ENCODE results near the gene GJB1. TPM values are rescaled to one million over a fixed set of nuclear protein-coding genes. Genes with fewer than 3 reads are reported as not detected.

Gene GJB1
- total and polyA plus RNA-seq, 2 of the 4 experiments (the other 2 are of a cell fraction): not detected

DNA sequence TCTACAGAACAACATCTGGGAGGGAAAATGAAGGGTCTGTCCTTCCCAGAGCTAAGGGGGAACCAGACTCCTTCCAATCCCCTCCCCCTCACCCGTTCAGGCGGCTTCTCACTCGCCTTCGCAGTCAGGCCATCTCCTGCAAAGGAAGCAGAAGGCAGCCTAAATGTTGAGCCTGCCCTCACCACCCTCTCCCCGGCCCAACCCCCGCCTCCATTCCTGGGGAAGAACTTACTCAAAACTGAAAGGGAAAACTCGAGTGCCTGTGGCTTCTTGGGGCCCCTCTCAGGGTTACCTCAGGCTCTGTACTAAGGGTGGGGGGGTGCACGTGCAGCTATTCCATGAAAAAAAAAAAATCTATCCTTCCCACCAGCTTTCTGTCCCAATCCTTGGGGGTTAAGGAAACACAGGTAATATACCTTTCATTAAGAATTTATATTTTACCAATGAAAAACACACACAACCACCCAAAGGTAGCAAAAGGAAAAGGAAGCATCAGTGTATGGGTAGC is 28.5 kb downstream of the GJB1 start:
- Histone ChIP-seq H2BK120ac (ENCODE audit: low read depth, low read length) (no peak overlapping the region), H3K9me1 (ENCODE audit: insufficient read depth, low read length) (0 out of 2 replicates have a peak, but pooled peaks cover 2% of the 10 kb centered on the region), H3K9me3 (ENCODE audit: control insufficient read depth, insufficient read depth, low read length) (no peaks in the 10 kb centered on the region), H2AK9ac (replicated peaks; ENCODE audit: low read depth, low read length, poor library complexity) (peak overlapping the region; percentile 20), H2BK20ac (ENCODE audit: low read depth, low read length) (no peak overlapping the region), H2AFZ (replicated peaks; ENCODE audit: low read length, poor library complexity) (no peak overlapping the region), H3K14ac (replicated peaks; ENCODE audit: low read depth, low read length) (no peak overlapping the region; the same call in 1 of the 2 replicates), H3K79me1 (ENCODE audit: low read depth in 1 of 2, low read length in 2 of 2) (peaks cover 3 to 27% of the 10 kb centered on the region in 2 experiments), H2AK5ac (ENCODE audit: low read depth, low read length) (0 out of 2 replicates have a peak overlapping the region, but pooled peaks have one; percentile 40), H3K23ac (ENCODE audit: low read depth, low read length) (no peak overlapping the region), H3K36me3 (ENCODE audit: control insufficient read depth, insufficient read depth, low read length) (peaks cover 31% of the 10 kb centered on the region), H2BK5ac (ENCODE audit: low read depth, low read length, poor library complexity, severe bottlenecking) (no peak overlapping the region), H4K20me1 (ENCODE audit: insufficient read depth, low read length) (no peaks in the 10 kb centered on the region), H3K27ac (ENCODE audit: insufficient read depth, low read length) (no peak overlapping the region), H3K27me3 (ENCODE audit: control insufficient read depth, insufficient read depth, low read length) (peaks cover 2% of the 10 kb centered on the region; the same call in 1 of the 2 replicates), H3K4me3 (ENCODE audit: insufficient read depth, low read depth, low read length) (no peak overlapping the region), H4K8ac (ENCODE audit: low read depth in 2 of 2, low read length in 2 of 2) (no peak overlapping the region), H4K91ac (ENCODE audit: insufficient read depth, low read depth, low read length) (no peak overlapping the region), H2BK15ac (ENCODE audit: low read depth, low read length) (no peak overlapping the region), H4K5ac (ENCODE audit: low read depth, low read length) (no peak overlapping the region), H3K4ac (ENCODE audit: low read depth, low read length) (no peak overlapping the region), H3K4me1 (ENCODE audit: control insufficient read depth, insufficient read depth, low read length) (peaks cover 8% of the 10 kb centered on the region), H3K4me2 (ENCODE audit: low read depth, low read length) (peak overlapping the region; percentile 10; the same call in 1 of the 2 replicates), H3K9ac (ENCODE audit: low read depth, low read length) (no peak overlapping the region), H3K56ac (ENCODE audit: extremely low read depth, insufficient read depth, low read length) (no peak overlapping the region), H3K18ac (ENCODE audit: low read depth, low read length) (no peak overlapping the region)
- dilution Hi-C loops (cut with HindIII; ENCODE audit: low sequenced_read_pairs, unreplicated experiment) (no loop called here), in situ Hi-C loops (cut with MboI; ENCODE audit: low sequenced_read_pairs) (no loop called here), intact Hi-C loops (cut with micrococcal nuclease) (loop anchor here (5.0 kb wide), 1 partner anchor 116 kb away; the partner anchor contains the start of gene TAF1)
- CTCF ChIA-PET: interaction anchor here (0.6 kb wide), 2 partner anchors 123 to 950 kb away, joined by 3 to 4 read pairs; no protein-coding TSS in a partner anchor
- BruUV-seq (replicated peaks): no TSS peak
- WGBS, 2 experiments (ENCODE audit: extremely low coverage in 2 of 2, insufficient read length in 1 of 2): no CpG with 5 or more reads among the region's 8 CpGs
- POLR2A ChIA-PET (ENCODE audit: unreplicated experiment): no interaction called here
- DNase-seq (no peak), ATAC-seq (ENCODE audit: low read depth) (no peak)
- TF ChIP-seq BHLHE40 (IDR thresholded peaks at IDR 0.05; ENCODE audit: low read depth, low read length) (peak; percentile 43; the same call in 1 of the 2 replicates), NFE2L2 (IDR thresholded peaks at IDR 0.05; ENCODE audit: low read depth, low read length) (no peak)

All from IMR-90 (cell line).